GM18498 (cell line): ENCODE results near the gene TMEM209.
"Not testable (repeated sequence)": the region's sequence is repeated elsewhere in the genome, so short reads cannot be mapped to it uniquely, and the experiment has no call there.

ENCODE experiments used
- ATAC-seq: cut with Tn5 transposase; IDR thresholded peaks from one replicate; pipeline ENCODE4 v1.9.1; 2021; ENCODE audit warnings: mild to moderate bottlenecking, moderate library complexity; ENCODE audit not compliant: unreplicated experiment

Gene TMEM209

GRCh38 chr7:130174237-130174959 is 30.8 kb downstream of the TMEM209 start:
- no peak for ATAC-seq

GRCh38 chr7:130162196-130162595 is 43.0 kb downstream of the TMEM209 start:
- no peak for ATAC-seq

- no peak for ATAC-seq
Measured at GRCh38 chr7:130160455-130160854, 44.8 kb downstream of the TMEM209 start.

GRCh38 chr7:130160023-130160422 is 45.2 kb downstream of the TMEM209 start:
- ATAC-seq = no peak

- ATAC-seq = no peak
Measured at GRCh38 chr7:130157700-130158099, 47.5 kb downstream of the TMEM209 start.

GRCh38 chr7:130156140-130156539 is 49.1 kb downstream of the TMEM209 start:
- ATAC-seq = no peak

- ATAC-seq = no peak
Measured at GRCh38 chr7:130154501-130155317, 50.5 kb downstream of the TMEM209 start.

GRCh38 chr7:130154131-130154500 is 51.1 kb downstream of the TMEM209 start:
- no peak for ATAC-seq

- ATAC-seq = no peak
Measured at GRCh38 chr7:130153211-130153908, 51.8 kb downstream of the TMEM209 start.

- no peak for ATAC-seq
Measured at GRCh38 chr7:130152493-130153210, 52.6 kb downstream of the TMEM209 start.

GRCh38 chr7:130151591-130152492 is 53.4 kb downstream of the TMEM209 start:
- ATAC-seq = no peak

GRCh38 chr7:130150587-130150986 is 54.6 kb downstream of the TMEM209 start:
- ATAC-seq = no peak

GRCh38 chr7:130149281-130150139 is 55.7 kb downstream of the TMEM209 start:
- peak; percentile 60 for ATAC-seq

- ATAC-seq = no peak
Measured at GRCh38 chr7:130148561-130148960, 56.6 kb downstream of the TMEM209 start.

- no peak for ATAC-seq
Measured at GRCh38 chr7:130147710-130148325, 57.4 kb downstream of the TMEM209 start.

- ATAC-seq = no peak
Measured at GRCh38 chr7:130146693-130147405, 58.4 kb downstream of the TMEM209 start.

- not testable (repeated sequence) for ATAC-seq
Measured at GRCh38 chr7:130146142-130146541, 59.1 kb downstream of the TMEM209 start.
